ENCODE results near the gene IGF2. TPM values are rescaled to one million over a fixed set of nuclear protein-coding genes. Genes with fewer than 3 reads are reported as not detected.
A peak's percentile ranks its signal among the peaks of the same experiment; 100 is the strongest.

Gene IGF2
- total and polyA plus RNA-seq, 2 donors (not counting 3 experiments of a cell fraction or from before 2014, with no cell fraction given) = 5.7 to 21.0 TPM

DNA sequence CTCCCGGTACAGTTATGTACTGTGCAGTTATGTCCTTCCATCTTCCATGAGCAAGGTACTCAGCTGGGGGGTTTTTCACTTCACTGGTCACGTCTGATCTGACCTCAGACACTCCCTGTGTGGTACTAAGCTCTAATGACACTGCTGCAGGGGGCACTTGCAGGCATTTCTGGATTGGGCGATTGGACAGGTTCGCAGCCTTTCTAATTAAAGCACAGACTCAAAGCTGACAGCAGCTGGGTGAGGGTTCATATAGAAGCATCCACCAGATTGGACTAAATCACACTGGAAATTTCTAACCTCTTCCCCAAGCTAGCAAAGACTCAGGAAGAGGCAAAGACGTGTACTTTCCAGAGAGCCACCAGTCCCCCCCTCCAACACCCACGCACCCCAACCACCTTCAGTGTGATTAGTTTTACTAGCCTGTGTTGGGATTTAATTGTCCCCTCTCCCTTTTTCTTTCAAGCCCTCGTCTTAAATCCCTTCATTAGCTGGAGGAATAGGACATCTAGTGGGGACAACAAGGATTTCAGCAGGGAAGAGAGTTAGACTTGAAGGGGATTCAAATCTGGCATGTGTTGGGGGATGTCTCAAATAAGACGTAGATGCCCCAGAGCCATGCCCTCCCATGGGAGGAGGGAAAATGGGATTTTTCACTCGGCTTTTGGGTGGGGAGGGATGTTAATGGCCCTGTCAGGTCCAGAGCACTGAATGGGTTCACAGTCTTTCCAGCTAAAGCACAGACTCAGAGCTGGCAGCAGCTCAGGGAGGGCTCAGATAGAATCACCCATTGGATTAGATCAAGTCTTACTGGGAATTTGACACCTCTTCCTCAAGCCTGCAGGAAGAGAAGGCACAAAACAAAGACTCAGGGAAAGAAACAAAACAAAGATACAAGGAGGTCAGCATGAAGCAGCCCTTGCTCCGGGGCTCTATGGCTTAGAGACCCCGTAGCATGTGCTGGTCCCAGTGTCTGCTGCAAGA is 11.0 kb upstream of the IGF2 start:
- Histone ChIP-seq H3K9me3 (replicated peaks; ENCODE audit: control insufficient read depth, insufficient read depth, low read length) (no peaks in the 10 kb centered on the region), H3K79me2 (ENCODE audit: control insufficient read depth, insufficient read depth, low read length) (no peaks in the 10 kb centered on the region), H4K20me1 (replicated peaks; ENCODE audit: control insufficient read depth, extremely low read depth, insufficient read depth, low read length) (no peaks in the 10 kb centered on the region), H3K4me1 (ENCODE audit: control insufficient read depth, extremely low read depth, insufficient read depth, low read length) (no peaks in the 10 kb centered on the region), H3K9ac (replicated peaks; ENCODE audit: extremely low read depth, insufficient read depth, low read length) (no peak overlapping the region), H3K9me1 (replicated peaks; ENCODE audit: control insufficient read depth, extremely low read depth, insufficient read depth, low read length) (no peaks in the 10 kb centered on the region), H3K4me2 (ENCODE audit: insufficient read depth, low read length) (no peak overlapping the region), H3K27me3 (ENCODE audit: control insufficient read depth in 2 of 2, insufficient read depth in 2 of 2, low read length in 2 of 2) (peaks cover 24 to 28% of the 10 kb centered on the region in 2 experiments), H3K27ac (ENCODE audit: insufficient read depth, low read depth, low read length) (no peak overlapping the region), H2AFZ (ENCODE audit: low read depth, low read length) (no peak overlapping the region), H3K4me3 (replicated peaks in 1 of 3; ENCODE audit: insufficient read depth in 1 of 3, low read depth in 1 of 3, low read length in 3 of 3) (no peak overlapping the region), H3K36me3 (ENCODE audit: control insufficient read depth in 2 of 2, extremely low read depth in 1 of 2, insufficient read depth in 2 of 2, low read length in 2 of 2) (no peaks in the 10 kb centered on the region)
- CTCF ChIA-PET = interaction anchor here (0.7 to 12.6 kb wide), 37 partner anchors 9 to 496 kb away, joined by 3 to 868 read pairs (median 15); partner anchors contain the start of genes IGF2, SYT8 and TNNI2
- dilution Hi-C loops (cut with MboI; ENCODE audit: extremely low pct_ligation_motif_present, low sequenced_read_pairs) (no loop called here), intact Hi-C loops (cut with micrococcal nuclease) (no loop called here)
- BruUV-seq (replicated peaks) = no TSS peak
- FAIRE-seq = peak; percentile 62
- POLR2A ChIA-PET = no interaction called here
- TF ChIP-seq, protein P1, sequence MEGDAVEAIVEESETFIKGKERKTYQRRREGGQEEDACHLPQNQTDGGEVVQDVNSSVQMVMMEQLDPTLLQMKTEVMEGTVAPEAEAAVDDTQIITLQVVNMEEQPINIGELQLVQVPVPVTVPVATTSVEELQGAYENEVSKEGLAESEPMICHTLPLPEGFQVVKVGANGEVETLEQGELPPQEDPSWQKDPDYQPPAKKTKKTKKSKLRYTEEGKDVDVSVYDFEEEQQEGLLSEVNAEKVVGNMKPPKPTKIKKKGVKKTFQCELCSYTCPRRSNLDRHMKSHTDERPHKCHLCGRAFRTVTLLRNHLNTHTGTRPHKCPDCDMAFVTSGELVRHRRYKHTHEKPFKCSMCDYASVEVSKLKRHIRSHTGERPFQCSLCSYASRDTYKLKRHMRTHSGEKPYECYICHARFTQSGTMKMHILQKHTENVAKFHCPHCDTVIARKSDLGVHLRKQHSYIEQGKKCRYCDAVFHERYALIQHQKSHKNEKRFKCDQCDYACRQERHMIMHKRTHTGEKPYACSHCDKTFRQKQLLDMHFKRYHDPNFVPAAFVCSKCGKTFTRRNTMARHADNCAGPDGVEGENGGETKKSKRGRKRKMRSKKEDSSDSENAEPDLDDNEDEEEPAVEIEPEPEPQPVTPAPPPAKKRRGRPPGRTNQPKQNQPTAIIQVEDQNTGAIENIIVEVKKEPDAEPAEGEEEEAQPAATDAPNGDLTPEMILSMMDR (IDR thresholded peaks at IDR 0.05; ENCODE audit: extremely low read depth in 1 of 2, insufficient read depth in 1 of 2, low read depth in 1 of 2, low read length in 2 of 2) = peak; percentile 46 to 51
- no peak for TF ChIP-seq JUN (IDR thresholded peaks at IDR 0.05; ENCODE audit: borderline replicate concordance, insufficient read depth, insufficient read length, low read depth)
- TF ChIP-seq EZH2 (IDR thresholded peaks at IDR 0.05; ENCODE audit: borderline replicate concordance, low read depth, low read length, severe bottlenecking) = peak; percentile 2
- peak; percentile 75 for DNase-seq (ENCODE audit: low read depth, low spot score)
